K562 (cell line): Measurements from ENCODE around the gene ABLIM2. TPM values are rescaled to one million over a fixed set of nuclear protein-coding genes. Genes with fewer than 3 reads are reported as not detected.

Experiments used
- ATAC-seq: fragments of 200-7000 bp; cut with Tn5 transposase; 3 replicates; pipeline ENCODE4 v1.9.1; 2020; ENCODE audit warnings: moderate library complexity
- BruUV-seq: library from RNA; stranded (reverse); fragments of 400-500 nt; replicated peaks from 2 replicates; lab custom pipeline; 2021; lab: Mats Ljungman, UMichigan
- CTCF ChIA-PET: fragments of 300-600 bp; formaldehyde crosslinking; extraction: SDS; loops from one replicate; lab custom pipeline; 2021; ENCODE audit warnings: low intra/inter-chr PET ratio; lab: Yijun Ruan, JAX
- POLR2A ChIA-PET: fragments of 300-600, 350-650 bp; sonication (Branson Sonifier 250); formaldehyde crosslinking; extraction: SDS; loops from one replicate; lab custom pipeline; 2021; ENCODE audit warnings: antibody characterized with exemption, inconsistent platforms; lab: Yijun Ruan, JAX
- DNase-seq, 4 experiments: peaks; one replicate each; pipeline versions ENCODE4 v3.0.0 to v3.0.0-alpha.2; 2011 to 2018; ENCODE audit warnings: low spot score in 3 of 4, mixed read lengths in 3 of 4; ENCODE audit errors: extremely low read depth in 1 of 4
- FAIRE-seq: peaks from 2 replicates; lab custom pipeline; 2011; peaks lifted over from hg19 to GRCh38; lab: Jason Lieb, UNC
- H2AFZ ChIP-seq: 2 replicates; pipeline ENCODE4 v1.6.0; 2011; ENCODE audit warnings: low read depth, low read length, control low read depth, inconsistent platforms
- H3K27ac ChIP-seq: fragments of 200-600 bp; 3 replicates; pipeline ENCODE4 v1.8.0; 2011; ENCODE audit warnings: low read depth, mild to moderate bottlenecking, control low read depth, inconsistent platforms, low read length, moderate library complexity, mixed read lengths; ENCODE audit errors: extremely low read depth
- H3K27me3 ChIP-seq, 2 experiments: fragments of 300-600 bp in 1 of 2; 2 replicates in 1 of 2; 3 replicates in 1 of 2; pipeline versions ENCODE4 v1.6.0 to v1.8.0; 2011; ENCODE audit warnings: inconsistent platforms in 2 of 2, low read length in 2 of 2, mild to moderate bottlenecking in 1 of 2, mixed read lengths in 1 of 2, moderate library complexity in 1 of 2; ENCODE audit not compliant: control insufficient read depth in 2 of 2, insufficient read depth in 2 of 2
- H3K36me3 ChIP-seq: fragments of 300-600 bp; 3 replicates; pipeline ENCODE4 v1.8.0; 2011; ENCODE audit warnings: mild to moderate bottlenecking, low read length, inconsistent platforms; ENCODE audit not compliant: control insufficient read depth, insufficient read depth
- H3K4me1 ChIP-seq, 2 experiments: fragments of 200-600 bp in 1 of 2; replicated peaks in 1 of 2; 2 replicates in 1 of 2; 3 replicates in 1 of 2; pipeline versions ENCODE4 v1.5.1 to v1.8.0; 2011; ENCODE audit warnings: inconsistent platforms in 2 of 2, low read length in 2 of 2, mild to moderate bottlenecking in 1 of 2, mixed read lengths in 1 of 2, moderate library complexity in 1 of 2; ENCODE audit not compliant: control insufficient read depth in 2 of 2, insufficient read depth in 2 of 2
- H3K4me2 ChIP-seq: 2 replicates; pipeline ENCODE4 v1.6.1; 2011; ENCODE audit warnings: low read length, control low read depth, inconsistent platforms, mixed read lengths; ENCODE audit not compliant: insufficient read depth
- H3K4me3 ChIP-seq: fragments of 200-600 bp; sonication (generic), shearing (Covaris generic); 2 replicates; pipeline ENCODE4 v1.5.1; 2016; ENCODE audit warnings: control low read depth, inconsistent platforms
- H3K79me2 ChIP-seq: fragments of 200-600 bp; 3 replicates; pipeline ENCODE4 v1.8.0; 2011; ENCODE audit warnings: low read length, inconsistent platforms; ENCODE audit not compliant: control insufficient read depth, insufficient read depth
- H3K9ac ChIP-seq, 2 experiments: 2 replicates each; pipeline versions ENCODE4 v1.6.0 to v1.6.1; 2011; ENCODE audit warnings: low read depth in 2 of 2, low read length in 2 of 2, control low read depth in 1 of 2, inconsistent platforms in 1 of 2, mild to moderate bottlenecking in 1 of 2, mixed read lengths in 1 of 2; ENCODE audit not compliant: insufficient read depth in 1 of 2
- H3K9me1 ChIP-seq: one replicate; pipeline ENCODE4 v1.6.0; 2011; ENCODE audit warnings: inconsistent platforms, mild to moderate bottlenecking, low read length, moderate library complexity; ENCODE audit not compliant: control insufficient read depth, insufficient read depth
- H3K9me3 ChIP-seq: replicated peaks from 2 replicates; pipeline ENCODE4 v1.5.1; 2011; ENCODE audit warnings: low read depth, low read length, inconsistent platforms; ENCODE audit not compliant: control insufficient read depth, insufficient read depth
- H4K20me1 ChIP-seq: replicated peaks from 2 replicates; pipeline ENCODE4 v1.6.1; 2011; ENCODE audit warnings: low read length, inconsistent platforms, mixed read lengths; ENCODE audit not compliant: control insufficient read depth, insufficient read depth
- BMI1 ChIP-seq: fragments of 150-350 bp; IDR thresholded peaks from 2 replicates; pipeline ENCODE4 v1.6.1; 2014; ENCODE audit warnings: low read length
- GTF3C2 ChIP-seq: IDR thresholded peaks from 3 replicates; pipeline ENCODE4 v1.6.1; 2011; ENCODE audit warnings: borderline replicate concordance, mild to moderate bottlenecking, moderate library complexity; ENCODE audit not compliant: insufficient read length; ENCODE audit errors: extremely low read depth
- HCFC1 ChIP-seq: IDR thresholded peaks from 2 replicates; pipeline ENCODE4 v1.6.1; 2012; ENCODE audit warnings: low read depth, low read length, improper control_type of control experiment
- MLLT1 ChIP-seq, 2 experiments: fragments of 450-650 bp; IDR thresholded peaks; 2 replicates each; pipeline ENCODE4 v1.6.1; 2016
- PHF20 ChIP-seq: fragments of 450-650 bp; IDR thresholded peaks from 2 replicates; pipeline ENCODE4 v1.6.1; 2018; ENCODE audit not compliant: partially characterized antibody
- POLR2H ChIP-seq: IDR thresholded peaks from 2 replicates; pipeline ENCODE4 v1.6.1; 2016; ENCODE audit warnings: missing genetic modification characterization, low read depth, mild to moderate bottlenecking, control low read depth, missing compliant biosample characterization, moderate library complexity
- POLR3A ChIP-seq: IDR thresholded peaks from 2 replicates; pipeline ENCODE4 v1.6.1; 2011; ENCODE audit warnings: borderline replicate concordance, mild to moderate bottlenecking, moderate library complexity; ENCODE audit not compliant: insufficient read length, insufficient read depth; ENCODE audit errors: extremely low read depth
- SETDB1 ChIP-seq: IDR thresholded peaks from one replicate; pipeline ENCODE4 v1.6.1; 2012; ENCODE audit warnings: low read length, control low read depth, inconsistent platforms
- SMC3 ChIP-seq: conservative IDR thresholded peaks from 2 replicates; pipeline ENCODE4 v1.6.1; 2011; ENCODE audit warnings: low read depth, low read length, improper control_type of control experiment; ENCODE audit not compliant: insufficient read depth
- SNRNP70 ChIP-seq: fragments of 200-400 bp; formaldehyde crosslinking; optimal IDR thresholded peaks from 2 replicates; pipeline ENCODE3; 2017; ENCODE audit warnings: low read depth, low read length
- SREBF2 ChIP-seq: sonication (generic); formaldehyde crosslinking; IDR thresholded peaks from 2 replicates; pipeline ENCODE4 v1.4.0; 2020; ENCODE audit warnings: mild to moderate bottlenecking, missing genetic modification reagents
- TEAD1 ChIP-seq, 2 experiments: fragments of 450-650 bp in 1 of 2; sonication (generic) in 1 of 2; formaldehyde crosslinking; IDR thresholded peaks; 2 replicates each; pipeline versions ENCODE4 v1.4.0 to v1.8.0; 2020 to 2022; ENCODE audit warnings: mild to moderate bottlenecking in 2 of 2, missing genetic modification reagents in 1 of 2
- ZNF124 ChIP-seq: sonication (generic); formaldehyde crosslinking; IDR thresholded peaks from 2 replicates; pipeline ENCODE4 v1.8.1; 2022; ENCODE audit warnings: missing genetic modification reagents
- ZNF395 ChIP-seq: fragments of 200-800 bp; sonication (Bioruptor generic); IDR thresholded peaks from 2 replicates; pipeline ENCODE4 v1.6.1; 2017; ENCODE audit warnings: missing genetic modification characterization, missing compliant biosample characterization
- WGBS: fragments of 100-300 bp; shearing (Covaris generic); methylation state at CpG from one replicate; pipeline ENCODE4 v1.1.6; 2016; ENCODE audit warnings: low coverage, mixed read lengths; ENCODE audit not compliant: insufficient coverage; ENCODE audit errors: missing lambda C conversion rate; 5-methylcytosine and 5-hydroxymethylcytosine counted together
- in situ Hi-C: fragments of 300-500 bp; cut with MboI; formaldehyde crosslinking; loops from 4 replicates; pipeline ENCODE4 v1.15.0; 2018; ENCODE audit warnings: inconsistent platforms, mixed read lengths
- intact Hi-C: fragments of 100-400 bp; cut with micrococcal nuclease; formaldehyde crosslinking; loops from 2 replicates; pipeline ENCODE4 v1.14.2; 2022
- polyA plus RNA-seq, 8 experiments: library from polyadenylated mRNA; depleted of rRNA in 4 of 8; stranded (reverse) in 5 of 8; unstranded in 3 of 8; fragments of >200 nt; fragmentation: Nextera tagmentation in 2 of 8; fragmentation: Illumina TruSeq in 1 of 8; extraction: Ambion mirVana in 2 of 8; extraction: Trizol in 1 of 8; gene quantifications; 2 replicates each; pipeline versions ENCODE4 v1.2.1 to v1.2.3, GENCODE V29; 2011 to 2014; ENCODE audit warnings: inconsistent platforms in 1 of 8, missing spikeins in 1 of 8
- total RNA-seq, 7 experiments: library from RNA; depleted of rRNA in 6 of 7; stranded (reverse); fragments of >200 nt in 6 of 7; fragmentation: Illumina TruSeq in 2 of 7; extraction: Trizol in 2 of 7; gene quantifications; 2 replicates each; pipeline versions ENCODE4 v1.2.1 to v1.2.3, GENCODE V29; 2011 to 2021; ENCODE audit warnings: low replicate concordance in 1 of 7

Gene ABLIM2
- total and polyA plus RNA-seq, 9 of the 15 experiments (the other 6 are each of a cell fraction or from before 2014, with no cell fraction given): not detected

GRCh38 chr4:8179074-8179473 lies 20.5 kb upstream of the ABLIM2 start (continued):
- no peak for TF ChIP-seq ZNF395 (CRISPR knock-in tag)
- TF ChIP-seq ZNF124 (CRISPR knock-in tag): no peak
- TF ChIP-seq SNRNP70: no peak
- TF ChIP-seq SMC3: no peak
- no peak for TF ChIP-seq POLR3A

- Histone ChIP-seq H3K4me1 (peaks cover 0 to 16% of the 10 kb centered on the region in 2 experiments; a peak in 2 of 5 replicates), H3K27ac (no peak overlapping the region), H3K4me2 (no peak overlapping the region), H2AFZ (no peak overlapping the region), H3K9me3 (no peaks in the 10 kb centered on the region; the same call in 1 of the 2 replicates), H3K27me3 (peaks cover 0 to 19% of the 10 kb centered on the region in 2 experiments; a peak in 2 of 5 replicates), H4K20me1 (peaks cover 9% of the 10 kb centered on the region), H3K9me1 (peaks cover 3% of the 10 kb centered on the region), H3K4me3 (no peak overlapping the region), H3K36me3 (no peaks in the 10 kb centered on the region), H3K9ac (no peak overlapping the region), H3K79me2 (no peaks in the 10 kb centered on the region)
- under 1% methylated on average over 11 of the region's 11 CpGs for WGBS
- DNase-seq (no peak), FAIRE-seq (no peak), ATAC-seq (no peak)
- BruUV-seq: no TSS peak
- in situ Hi-C loops: no loop called here
- intact Hi-C loops: loop anchor here (5.0 to 10.0 kb wide), 2 partner anchors 59 to 227 kb away; no protein-coding TSS in a partner anchor
- CTCF ChIA-PET: interaction anchor here (0.7 to 2.3 kb wide), 3 partner anchors 14 to 225 kb away, joined by 6 to 18 read pairs (median 8); no protein-coding TSS in a partner anchor
- POLR2A ChIA-PET: interaction anchor here (1.1 kb wide), 1 partner anchor 27 kb away, joined by 3 read pairs; no protein-coding TSS in a partner anchor
- TF ChIP-seq HCFC1 (no peak), POLR2H (tag) (no peak), SETDB1 (no peak), MLLT1 (IDR thresholded peaks at IDR 0.05) (no peak), SREBF2 (CRISPR knock-in tag) (no peak), TEAD1 (CRISPR knock-in tag; IDR thresholded peaks at IDR 0.05) (no peak), BMI1 (no peak), GTF3C2 (no peak), PHF20 (no peak)
These were observed 19.3 kb upstream of the ABLIM2 start for GRCh38 chr4:8177956-8178355.
